Stimulated activated CD8-positive, alpha-beta memory T cell treated with anti-CD3 and anti-CD28 coated beads, Interleukin-15, amount 100 ng/mL, for 24 hours (primary cell): Measurements from ENCODE around the gene ANKRD24.
"Not testable (repeated sequence)": the region's sequence is repeated elsewhere in the genome, so short reads cannot be mapped to it uniquely, and the experiment has no call there.

Source experiments
- DNase-seq: peaks from one replicate; pipeline ENCODE4 v3.0.0-alpha.2; 2020; ENCODE audit warnings: low read depth

The ANKRD24 gene

DNA sequence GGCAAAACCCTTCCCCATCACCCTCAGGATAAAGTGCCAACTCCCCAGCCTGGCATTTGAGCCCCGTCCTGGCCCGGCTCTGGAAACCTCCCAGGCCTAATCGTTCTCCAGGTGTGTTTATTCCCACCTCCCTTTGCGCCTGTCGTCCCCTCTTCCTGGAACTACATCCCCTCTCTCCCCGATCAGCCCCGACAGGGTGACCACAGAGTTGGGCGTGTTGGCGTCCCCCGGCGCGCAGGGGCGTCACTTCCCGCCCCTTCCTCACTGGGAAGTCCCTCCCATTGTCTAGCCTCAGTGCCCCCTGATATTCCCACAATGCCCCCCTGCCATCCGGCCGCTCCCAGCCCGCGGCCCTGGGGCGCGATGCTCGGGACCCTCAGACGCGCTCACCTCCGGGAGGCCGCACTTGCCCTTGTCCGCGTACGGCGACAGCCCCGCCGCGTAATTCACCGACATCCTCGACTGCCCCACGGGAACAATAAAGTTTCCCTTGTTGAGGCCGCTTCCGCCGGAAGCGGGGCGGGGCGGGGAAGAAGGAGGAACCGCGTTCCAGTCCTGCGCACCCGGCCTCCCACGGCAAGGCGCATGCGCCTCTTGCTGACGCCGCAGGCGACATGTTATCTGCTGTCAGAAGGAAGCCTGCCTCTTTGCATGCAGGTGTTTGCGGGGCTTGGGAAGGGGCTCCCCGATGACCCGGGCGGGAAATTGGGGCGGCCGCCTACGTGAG is at the start of gene ANKRD24, which contains the start of gene SIRT6:
Gene ANKRD24 (plus strand): TSS at position 606 of the 727 bp plus-strand sequence. CDS start 3,737 bp downstream, outside the sequence.
Gene SIRT6 (minus strand): TSS at position 480 of the 727 bp plus-strand sequence. CDS start 24 bp downstream, at position 456.
- DNase-seq, result peak; percentile 94

DNA sequence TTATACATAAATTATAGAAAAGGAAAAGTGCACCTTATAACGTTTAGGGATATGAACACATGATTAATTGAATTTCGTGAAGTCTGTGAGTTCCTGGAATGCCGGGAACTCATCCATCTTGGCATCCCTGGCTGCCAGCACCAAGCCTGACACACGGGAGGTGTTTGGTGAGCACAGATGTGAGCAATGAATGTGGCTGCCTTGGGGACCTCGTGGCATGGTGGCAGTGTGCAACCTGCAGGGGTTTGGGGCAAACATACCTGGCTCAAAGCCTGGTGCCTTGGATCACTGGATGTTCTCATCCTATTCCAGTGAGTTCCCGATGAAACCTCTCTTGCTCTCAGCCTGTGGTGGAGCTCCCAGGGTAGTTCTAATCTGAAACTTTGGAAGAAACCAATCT is 48.1 kb upstream of the ANKRD24 start:
- no peak for DNase-seq

DNA sequence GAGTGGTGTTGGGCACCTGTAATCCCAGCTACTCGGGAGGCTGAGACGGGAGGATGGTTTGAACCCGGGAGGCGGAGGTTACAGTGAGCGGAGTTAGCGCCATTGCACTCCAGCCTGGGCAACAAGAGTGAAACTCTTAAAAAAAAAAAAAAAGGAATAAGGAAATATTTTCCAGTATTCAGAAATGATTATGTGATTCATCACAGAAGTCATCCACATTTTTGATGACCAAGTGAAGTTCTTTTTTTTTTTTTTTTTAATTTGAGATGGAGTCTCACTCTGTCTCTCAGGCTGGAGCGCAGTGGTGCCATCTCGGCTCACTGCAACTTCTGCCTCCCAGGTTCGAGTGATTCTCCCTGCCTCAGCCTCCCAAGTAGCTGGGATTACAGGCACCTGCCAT is 47.1 kb upstream of the ANKRD24 start:
- DNase-seq, result not testable (repeated sequence)

DNA sequence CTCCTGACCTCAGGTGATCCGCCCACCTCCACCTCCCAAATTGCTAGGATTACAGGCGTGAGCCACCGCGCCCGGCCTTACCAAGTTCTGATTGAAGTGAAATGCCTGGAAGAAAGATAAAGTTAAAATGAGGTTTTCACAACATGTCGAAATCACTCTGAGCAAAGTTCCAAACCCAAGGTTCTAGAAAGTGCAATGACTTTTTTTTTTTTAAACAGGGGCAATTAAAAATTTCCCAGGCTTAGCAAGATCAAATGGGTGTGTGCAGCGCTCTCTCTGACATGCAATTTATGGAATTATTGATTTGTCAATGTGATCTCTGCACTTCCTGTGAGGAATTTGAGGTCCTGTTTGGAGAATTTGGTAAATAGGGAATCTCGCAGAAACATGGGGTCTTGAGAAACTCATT is 45.8 kb upstream of the ANKRD24 start:
- DNase-seq, result no peak

GRCh38 chr19:4138445-4138844 is 44.0 kb upstream of the ANKRD24 start:
- DNase-seq, result no peak

DNA sequence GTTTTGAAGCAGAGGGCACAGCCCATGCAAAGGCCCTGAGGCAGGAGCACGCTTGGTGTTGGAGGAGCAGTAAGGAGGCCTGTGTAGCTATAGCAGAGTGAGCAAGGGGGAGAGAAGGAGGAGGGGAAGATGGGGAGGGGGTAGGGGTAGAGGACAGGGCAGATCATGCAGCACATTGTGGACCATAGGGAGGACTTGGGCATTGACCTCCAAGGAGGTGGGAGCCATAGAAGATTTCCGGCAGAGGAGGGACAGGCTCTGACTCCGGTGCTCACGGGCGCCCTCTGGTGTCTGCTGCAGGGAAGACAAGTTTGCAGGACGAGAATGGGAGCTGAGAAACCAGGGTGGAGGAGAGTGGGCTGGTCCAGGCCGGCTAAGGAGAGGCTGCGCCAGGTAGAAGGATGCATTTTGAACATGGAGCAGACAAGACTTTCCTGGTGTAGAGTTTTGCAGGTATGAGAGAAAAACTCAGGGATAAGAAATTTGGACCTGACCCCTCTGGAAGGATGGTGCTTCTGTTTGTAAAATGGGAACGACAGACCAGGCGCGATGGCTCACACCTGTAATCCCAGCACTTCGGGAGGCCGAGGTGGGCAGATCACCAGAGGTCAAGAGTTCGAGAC is 42.8 kb upstream of the ANKRD24 start:
- DNase-seq, result peak; percentile 89

DNA sequence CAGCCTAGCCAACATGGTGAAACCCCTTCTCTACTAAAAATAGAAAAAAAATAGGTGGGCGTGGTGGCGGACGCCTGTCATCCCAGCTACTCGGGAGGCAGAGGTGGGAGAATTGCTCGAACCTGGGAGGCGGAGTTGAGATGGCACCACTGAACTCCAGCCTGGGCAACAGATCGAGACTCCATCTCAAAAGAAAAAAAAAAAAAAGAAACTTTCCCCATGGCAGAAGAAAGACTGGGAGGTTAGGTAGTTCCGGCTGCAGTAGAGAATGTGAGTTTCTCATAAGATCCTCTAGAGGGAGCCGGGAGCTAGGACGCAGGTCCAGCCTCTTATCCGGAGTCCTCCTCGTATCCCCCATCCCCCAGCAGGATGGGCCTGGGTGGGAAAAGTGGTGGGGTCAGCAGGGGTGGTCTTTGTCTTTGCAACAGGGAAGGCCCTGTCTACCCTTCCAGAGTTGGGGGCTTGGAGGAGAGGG is 42.2 kb upstream of the ANKRD24 start:
- DNase-seq, result no peak

GRCh38 chr19:4142916-4143315 is 39.6 kb upstream of the ANKRD24 start:
- DNase-seq, result not testable (repeated sequence)

- no peak for DNase-seq
Measured at GRCh38 chr19:4144666-4145249, 37.7 kb upstream of the ANKRD24 start.

DNA sequence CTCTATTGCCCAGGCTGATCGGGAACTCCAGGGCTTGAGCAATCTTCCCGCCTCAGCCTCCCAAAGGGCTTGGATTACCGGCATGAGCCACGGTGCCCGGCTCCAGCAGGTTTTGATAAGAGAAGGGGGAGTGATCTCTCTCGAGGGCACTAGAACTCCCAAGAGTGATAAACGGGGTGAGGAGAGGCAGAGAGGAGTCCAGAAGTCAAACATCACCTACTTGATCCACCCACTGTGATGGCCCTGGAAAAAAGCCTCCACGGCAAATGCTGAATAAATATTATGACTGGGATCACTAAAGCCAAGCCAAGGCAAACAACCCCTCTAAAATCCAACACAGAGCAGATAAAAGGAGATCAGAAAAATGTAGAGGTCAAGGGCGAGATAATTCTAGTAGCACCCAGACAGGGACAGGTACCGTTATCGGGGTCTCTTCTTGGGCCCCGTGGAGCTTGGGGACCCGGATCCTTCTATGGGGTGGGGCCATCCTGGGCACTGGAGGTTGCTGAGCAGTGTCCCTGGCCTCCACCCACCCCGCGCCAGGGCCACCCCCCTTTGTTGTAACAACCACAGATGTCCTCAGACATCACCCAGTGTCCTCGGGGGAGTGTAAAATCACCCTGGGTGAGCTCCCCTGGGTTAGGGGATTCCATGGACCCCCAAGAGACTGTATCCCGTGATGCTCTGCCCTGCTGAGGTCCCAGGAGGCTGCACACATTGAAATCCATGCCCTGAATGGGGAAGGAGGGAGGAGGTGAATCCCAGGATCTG is 32.8 kb upstream of the ANKRD24 start:
- no peak for DNase-seq

GRCh38 chr19:4151623-4152022 is 30.9 kb upstream of the ANKRD24 start:
- DNase-seq, result no peak

DNA sequence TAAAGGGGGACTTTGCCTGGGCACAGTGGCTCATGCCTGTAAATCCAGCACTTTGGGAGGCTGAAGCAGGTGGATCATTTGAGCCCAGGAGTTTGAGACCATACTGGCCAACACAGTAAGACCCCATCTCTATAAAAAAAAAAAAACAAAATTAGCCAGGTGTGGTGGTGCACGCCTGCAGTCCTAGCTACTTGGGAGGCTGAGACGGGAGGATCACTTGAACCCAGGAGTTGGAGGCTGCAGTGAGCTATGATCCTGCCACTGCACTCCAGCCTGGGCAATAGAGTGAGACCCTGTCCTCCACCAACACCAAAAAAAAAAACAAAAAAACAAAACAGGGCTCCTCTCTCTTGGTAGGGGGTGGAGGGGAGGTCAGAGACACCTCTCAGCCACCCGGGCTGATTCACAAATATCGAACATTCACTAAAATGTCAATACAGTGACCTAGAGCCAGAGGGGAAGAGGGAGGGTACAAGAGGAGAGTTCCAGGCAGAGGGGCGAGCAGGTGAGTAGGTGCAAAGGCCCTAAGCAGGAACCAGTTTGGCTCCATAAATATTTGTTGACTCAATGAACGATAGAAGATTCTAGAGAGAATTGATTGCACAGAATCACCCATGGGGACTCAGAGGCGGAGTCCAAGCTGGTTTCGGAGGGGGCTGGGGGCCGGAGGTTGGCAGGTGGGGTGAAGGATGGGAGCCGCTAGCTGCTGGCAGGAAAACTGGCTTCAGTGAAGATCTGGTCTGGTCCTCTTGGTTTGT is 30.1 kb upstream of the ANKRD24 start:
- no peak for DNase-seq

DNA sequence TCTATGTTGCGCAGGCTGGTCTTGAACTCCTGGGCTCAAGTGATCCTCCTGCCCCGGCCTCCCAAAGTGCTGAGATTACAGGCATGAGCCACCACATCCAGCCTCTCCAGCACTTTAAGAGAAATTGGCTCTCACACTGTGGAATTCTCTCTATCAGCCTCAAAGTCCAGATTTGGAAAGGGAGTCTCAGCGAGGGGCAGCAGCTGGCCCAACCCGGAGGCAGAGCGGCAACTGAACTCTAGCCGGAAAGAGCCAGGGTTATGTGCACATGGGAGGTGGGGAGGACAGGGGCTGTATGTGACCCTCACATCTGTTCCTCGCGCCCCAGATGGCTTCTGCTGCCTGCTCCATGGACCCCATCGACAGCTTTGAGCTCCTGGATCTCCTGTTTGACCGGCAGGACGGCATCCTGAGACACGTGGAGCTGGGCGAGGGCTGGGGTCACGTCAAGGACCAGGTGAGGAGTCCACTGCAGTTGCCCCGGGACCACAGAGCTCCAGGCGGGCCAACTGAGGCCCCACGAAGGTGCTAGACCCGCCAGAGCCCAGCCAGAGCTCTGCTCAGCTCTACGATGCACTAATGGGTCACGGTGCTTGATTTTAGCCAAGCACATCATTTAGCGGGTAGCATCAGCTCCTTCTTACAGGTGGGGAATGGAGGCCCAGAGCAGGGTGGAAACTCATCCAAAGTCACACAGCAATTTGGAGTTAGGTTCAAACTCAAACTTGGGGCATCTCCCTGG is 27.7 kb upstream of the ANKRD24 start:
- no peak for DNase-seq

DNA sequence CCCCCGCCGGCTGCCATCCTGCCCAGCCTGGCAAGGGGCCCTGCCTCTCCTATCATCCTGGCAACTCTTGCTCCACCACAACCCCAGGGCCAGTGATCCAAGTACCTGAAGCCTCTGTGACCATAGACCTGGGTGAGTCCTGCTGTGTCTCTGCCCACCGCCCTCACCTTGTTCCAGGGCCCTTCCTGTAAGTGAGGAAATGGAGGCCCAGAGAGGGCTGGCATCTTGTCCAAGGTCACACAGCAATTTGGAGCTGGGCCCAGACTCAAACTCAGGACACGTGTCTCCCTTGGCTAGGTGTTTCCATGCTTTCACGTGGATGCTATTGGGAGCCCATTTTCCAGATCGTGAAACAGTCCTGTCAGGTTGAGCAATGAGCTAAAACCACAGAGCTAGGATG is 25.3 kb upstream of the ANKRD24 start:
- no peak for DNase-seq

DNA sequence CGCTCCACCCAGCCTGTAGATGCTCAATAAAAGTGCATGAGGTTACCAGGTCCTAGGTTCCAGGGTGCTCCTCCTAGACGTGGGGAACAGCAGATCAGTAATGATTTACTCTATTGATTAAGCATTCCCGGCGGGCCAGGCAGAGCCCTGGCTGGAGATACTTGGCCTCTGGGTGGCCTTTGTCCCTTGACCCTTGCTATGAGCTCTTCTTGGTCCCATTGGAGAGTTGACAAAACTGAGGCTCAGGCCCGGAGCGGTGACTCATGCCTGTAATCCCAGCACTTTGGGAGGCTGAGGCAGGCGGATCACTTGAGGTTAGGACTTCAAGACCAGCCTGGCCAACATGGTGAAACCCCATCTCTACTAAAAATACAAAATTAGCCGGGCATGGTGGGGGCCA is 24.5 kb upstream of the ANKRD24 start:
- not testable (repeated sequence) for DNase-seq

DNA sequence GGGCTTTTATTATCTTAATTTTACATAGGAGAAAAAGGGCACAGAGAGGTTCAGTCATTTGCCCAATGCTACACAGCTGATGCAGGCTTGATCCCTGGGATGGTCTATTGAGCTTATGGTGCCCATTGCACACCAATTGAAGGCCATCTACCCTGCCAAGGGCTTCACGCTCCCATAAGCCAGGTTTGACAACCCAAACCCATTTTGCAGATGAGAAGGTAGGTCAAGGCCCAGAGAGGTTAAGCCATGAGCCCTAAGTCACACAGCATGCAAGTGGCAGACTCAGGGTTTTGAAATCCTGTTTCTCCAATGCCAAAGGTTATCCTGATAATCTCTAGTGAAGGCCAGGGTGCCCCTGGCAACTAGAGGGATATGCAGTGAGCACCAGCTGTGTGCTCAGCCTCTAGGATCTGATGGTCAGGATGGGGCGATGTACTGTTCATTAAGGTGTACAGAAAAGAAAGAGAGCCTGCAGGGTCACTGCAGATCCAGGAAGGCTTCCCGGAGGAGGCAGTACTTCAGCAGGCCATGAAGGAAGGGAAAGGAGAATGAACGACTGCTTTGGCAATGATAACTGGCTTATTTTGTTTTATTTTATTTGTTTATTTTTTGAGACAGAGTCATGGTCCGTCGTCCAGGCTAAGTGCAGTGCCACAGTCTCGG is 20.9 kb upstream of the ANKRD24 start:
- DNase-seq, result no peak

DNA sequence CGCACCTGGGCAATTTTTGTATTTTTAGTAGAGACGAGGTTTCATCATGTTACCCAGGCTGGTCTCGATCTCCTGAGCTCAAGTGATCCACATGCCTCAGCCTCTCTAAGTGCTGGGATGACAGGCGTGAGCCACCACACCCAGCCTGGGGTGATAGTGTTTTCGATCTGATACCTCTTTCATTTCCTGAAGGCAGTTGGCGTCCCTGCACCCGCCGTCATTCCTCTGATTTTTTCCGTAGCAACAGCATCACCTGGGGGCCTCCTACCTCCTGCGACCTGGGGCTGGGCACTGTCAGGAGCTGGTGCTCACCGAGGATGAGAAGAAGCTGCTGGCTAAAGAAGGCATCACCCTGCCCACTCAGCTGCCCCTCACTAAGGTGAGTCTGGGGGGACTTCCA is 18.2 kb upstream of the ANKRD24 start:
- no peak for DNase-seq

DNA sequence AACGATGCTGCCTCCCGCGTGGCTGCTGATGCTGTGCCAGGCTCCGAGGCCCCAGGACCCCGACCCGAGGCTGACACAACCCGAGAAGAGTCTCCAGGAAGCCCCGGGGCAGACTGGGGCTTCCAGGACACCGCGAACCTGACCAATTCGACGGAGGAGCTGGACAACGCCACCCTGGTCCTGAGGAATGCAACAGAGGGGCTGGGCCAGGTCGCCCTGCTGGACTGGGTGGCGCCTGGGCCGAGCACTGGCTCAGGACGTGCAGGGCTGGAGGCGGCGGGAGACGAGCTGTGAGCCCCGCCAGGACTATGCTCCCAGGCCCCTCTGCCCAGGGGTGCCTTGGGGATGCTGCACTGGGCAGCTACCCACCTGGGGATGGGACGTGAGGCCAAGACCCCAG is 10.8 kb upstream of the ANKRD24 start:
- DNase-seq, result no peak

DNA sequence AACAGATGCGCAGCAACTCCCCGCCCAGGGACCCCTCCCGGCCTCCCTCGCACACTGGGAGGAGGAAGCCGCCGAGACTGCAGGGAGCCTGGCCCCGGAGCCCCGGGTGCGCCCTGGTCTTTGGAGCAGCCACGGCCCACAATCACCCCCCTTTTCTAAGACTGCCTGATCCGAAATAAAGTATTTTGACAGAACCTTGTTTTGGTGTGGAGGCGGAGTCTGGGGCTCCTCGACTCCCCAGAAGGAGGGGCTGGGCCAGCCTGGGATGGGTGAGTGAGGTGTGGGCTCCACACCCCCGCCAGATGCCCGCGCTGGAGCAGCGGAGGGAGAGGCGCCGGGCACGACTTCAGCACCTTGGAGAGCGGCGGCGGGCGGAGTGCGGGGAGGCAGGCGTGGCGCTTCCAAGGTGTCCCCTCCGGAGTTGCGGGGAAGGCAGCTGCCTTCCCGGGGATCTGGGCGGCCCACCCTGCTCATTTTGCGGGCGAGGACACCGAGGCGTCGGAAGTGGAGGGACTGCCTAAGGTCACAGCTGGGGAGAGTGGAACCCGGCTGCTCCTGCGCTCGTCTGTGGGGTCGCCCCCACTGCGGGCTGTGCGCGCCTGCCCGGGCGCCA is 9.5 kb upstream of the ANKRD24 start:
- DNase-seq, result peak; percentile 52
